Cardiac ventricle fibroblast (primary cell): ENCODE data around the gene EEF2. TPM values are rescaled to one million over a fixed set of nuclear protein-coding genes. Genes with fewer than 3 reads are reported as not detected.

ENCODE experiments used
- total RNA-seq: library from RNA; depleted of rRNA; stranded (reverse); fragments of >200 nt; gene quantifications from 2 replicates; pipeline ENCODE4 v1.2.3, GENCODE V29; 2015

Gene EEF2
- total RNA-seq = 3,060 and 3,544 TPM in 2 replicates

DNA sequence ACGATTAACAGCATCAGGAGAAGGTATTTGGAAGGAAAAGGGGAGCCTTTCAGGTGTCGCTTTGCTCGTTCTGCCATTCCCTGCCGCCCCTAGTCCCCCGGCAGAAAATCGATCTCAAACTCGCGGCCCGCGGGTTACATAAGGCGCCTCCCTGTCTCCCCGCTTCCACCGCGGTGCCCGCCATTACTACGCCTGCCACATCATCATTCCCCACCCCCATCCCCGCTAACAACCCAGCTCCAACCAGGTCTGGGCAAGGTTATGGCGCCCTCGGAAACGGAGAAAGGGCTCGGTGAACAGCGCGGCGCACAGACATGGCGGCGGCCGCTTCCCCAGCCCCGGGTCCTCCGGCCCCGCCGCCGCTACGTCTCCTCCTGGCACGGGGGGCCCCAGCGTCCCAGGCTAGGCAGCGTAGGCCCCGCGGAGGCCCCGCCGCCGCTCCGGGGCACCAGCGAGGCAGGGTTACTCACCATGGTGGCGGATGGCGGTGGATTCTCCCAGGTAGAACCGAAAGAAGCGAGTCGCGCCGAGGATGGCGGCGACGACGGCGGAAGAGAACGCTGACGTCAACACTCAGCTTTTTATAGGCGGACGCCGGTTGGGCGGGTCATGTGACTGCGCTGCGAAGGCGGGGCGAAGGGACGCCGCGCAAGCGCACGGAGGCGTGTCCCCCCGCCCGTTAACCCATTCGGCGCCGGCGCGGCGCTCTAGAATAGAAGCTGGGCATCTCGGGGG, at the start of gene EEF2:
Gene EEF2, minus strand, starts transcription at position 556 of the 735 bp plus-strand sequence. Its CDS starts 83 bp downstream, at position 473.

DNA sequence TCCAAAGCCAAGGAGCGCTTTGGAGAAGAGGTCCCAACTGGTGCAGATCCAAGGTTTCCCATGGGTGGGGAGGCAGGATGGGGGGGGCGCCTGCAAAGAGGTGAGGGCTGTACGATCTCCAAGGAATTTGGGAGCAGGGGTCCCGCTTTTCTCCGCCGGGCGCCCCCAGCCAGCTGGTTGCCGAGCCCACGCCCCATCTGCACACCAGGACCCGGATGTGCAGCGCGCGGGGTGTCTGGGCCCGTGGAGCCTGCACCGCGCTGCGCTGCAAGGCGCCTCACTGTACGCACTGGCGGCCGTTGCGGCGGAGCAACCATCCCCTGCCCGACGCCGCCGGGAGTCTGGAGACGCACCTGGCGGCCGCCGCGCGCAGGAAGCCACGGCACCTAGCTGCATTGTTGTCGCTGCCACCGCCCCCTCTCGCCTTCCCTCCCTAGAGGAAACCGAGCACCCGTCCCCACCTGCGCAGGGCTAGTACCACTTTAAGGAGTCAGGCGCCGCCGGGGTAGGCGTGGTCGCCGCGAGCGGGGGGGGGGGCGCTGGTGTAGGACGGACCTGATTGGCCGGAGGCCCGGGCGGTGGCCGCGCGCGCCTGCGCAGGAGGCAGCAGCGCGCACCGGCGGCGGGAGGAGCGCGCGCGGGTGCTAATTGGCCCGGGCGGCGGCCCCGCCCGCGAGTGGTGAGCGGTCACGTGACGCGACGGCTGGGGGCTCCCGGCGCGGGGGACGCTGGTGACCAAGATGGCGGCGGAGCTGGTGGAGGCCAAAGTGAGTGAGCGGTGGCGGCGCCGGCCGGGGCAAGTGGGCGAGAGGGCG, 22.0 kb upstream of the EEF2 start, which contains the start of gene PIAS4:
Gene PIAS4, plus strand, starts transcription at position 716 of the 815 bp plus-strand sequence. Its CDS starts 25 bp downstream, at position 741.

DNA sequence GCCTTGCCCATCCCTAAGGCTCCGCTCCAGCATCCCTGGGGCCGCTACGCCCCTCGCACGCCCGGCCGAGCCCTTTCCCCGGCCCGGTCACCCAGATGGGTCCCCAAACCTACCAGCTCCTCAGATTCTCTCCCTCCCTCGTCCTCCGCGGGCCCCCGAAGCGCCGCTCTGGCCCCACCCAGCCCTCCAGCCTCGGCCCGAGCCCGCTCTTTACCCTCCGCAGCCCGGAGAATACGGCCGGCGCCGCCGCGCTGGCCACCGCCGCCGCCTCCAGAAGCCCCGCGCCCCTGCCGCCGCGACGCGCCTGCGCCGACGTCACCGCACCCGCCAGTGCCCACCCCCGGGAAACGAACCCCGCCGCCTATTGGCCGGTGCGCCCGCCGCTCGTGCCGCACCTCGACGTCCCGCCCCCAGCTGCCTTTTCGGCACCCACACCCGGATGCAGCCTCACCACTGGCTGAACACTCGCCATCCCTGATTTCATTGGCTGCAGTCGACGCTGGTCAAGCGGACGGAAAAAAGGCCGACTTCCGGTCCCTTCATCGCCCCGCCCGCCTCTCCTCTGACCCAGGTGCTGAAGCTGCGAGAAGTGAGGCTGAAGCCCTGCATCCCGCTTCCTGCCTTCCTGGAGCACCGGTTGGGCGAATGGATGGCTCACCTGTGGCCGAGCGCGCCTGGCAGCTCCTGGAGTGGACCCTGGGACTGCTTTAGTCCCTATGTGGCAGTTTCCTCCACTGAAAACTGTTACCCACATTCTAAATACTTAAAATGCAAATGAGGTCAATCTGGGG, 14.3 kb downstream of the EEF2 start, which contains the start of gene DAPK3:
Gene DAPK3, minus strand, starts transcription at position 292 of the 791 bp plus-strand sequence. CDS start 1,364 bp downstream, outside the sequence.

DNA sequence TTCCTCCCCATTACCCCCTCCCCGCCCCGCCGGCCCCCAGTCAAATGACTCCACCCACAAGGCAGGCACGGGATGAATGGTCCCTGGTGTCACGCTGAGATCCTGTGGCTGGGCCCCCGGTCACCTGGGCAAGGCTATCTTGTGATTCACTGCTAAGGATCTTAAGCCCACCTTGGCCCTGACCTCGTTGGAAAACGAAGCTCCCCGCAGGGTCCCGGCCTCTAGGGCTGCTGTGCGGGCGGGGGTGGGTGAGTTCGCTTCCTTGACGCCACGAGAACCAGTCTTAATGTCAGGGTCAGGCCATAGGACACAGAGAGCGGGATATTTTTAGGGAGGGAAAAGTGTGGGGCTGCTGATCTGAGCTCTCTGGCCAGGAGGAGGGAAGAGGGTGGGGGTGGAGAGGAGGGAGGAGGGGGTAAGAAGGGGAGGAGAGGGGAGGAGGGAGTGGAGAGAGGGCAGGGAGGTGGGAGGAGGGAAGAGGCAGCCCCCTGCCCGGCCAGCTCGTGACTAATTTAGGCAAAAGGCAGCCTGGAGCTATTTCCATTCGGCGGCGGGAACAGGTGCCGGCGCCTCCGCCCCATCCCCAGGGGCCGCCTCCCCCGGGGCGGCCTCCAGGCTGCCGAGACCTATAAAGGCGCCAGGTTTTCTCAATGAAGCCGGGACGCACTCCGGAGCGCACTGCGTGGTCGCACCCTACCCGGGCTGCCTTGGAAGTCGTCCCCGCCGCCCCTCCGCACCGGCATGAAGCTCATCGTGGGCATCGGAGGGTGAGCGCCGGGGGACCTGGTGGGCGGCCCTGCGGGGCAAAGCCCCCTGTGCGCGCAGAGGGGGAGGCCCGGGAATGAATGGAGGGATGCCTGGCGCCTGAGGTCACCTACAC, 52.1 kb downstream of the EEF2 start, which contains the start of gene NMRK2:
Gene NMRK2, plus strand, starts transcription at position 139 of the 880 bp plus-strand sequence. Its CDS starts 603 bp downstream, at position 742.

Other genes starting within 250 kb of the EEF2 start
- 28.3 and 33.3 TPM in 2 replicates for gene APBA3, start 223.8 kb downstream of the EEF2 start, total RNA-seq
- 46.8 and 67.6 TPM in 2 replicates for gene MRPL54, start 222.8 kb downstream of the EEF2 start, total RNA-seq
- gene RAX2, start 213.2 kb downstream of the EEF2 start, total RNA-seq = not detected in 2 replicates
- gene MATK, start 199.1 kb downstream of the EEF2 start, total RNA-seq = not detected in 2 replicates
- gene ZFR2, start 116.4 kb downstream of the EEF2 start, total RNA-seq = not detected in 2 replicates
- gene ATCAY, start 104.8 kb downstream of the EEF2 start, total RNA-seq = not detected in 2 replicates
- gene NMRK2, start 52.4 kb downstream of the EEF2 start, total RNA-seq = not detected in 2 replicates
- 49.3 and 59.2 TPM in 2 replicates for gene DAPK3, start 14.4 kb downstream of the EEF2 start, total RNA-seq
- 10.1 and 10.8 TPM in 2 replicates for gene PIAS4, start 22.3 kb upstream of the EEF2 start, total RNA-seq
- 53.6 and 56.2 TPM in 2 replicates for gene ZBTB7A, start 81.4 kb upstream of the EEF2 start, total RNA-seq
- gene MAP2K2, start 138.7 kb upstream of the EEF2 start, total RNA-seq = 154 and 160 TPM in 2 replicates
- 2.2 TPM in 1 of 2 replicates, not detected in the other for gene CREB3L3, start 168.2 kb upstream of the EEF2 start, total RNA-seq
- 15.2 and 19.8 TPM in 2 replicates for gene SIRT6, start 197.1 kb upstream of the EEF2 start, total RNA-seq
- gene ANKRD24, start 197.2 kb upstream of the EEF2 start, total RNA-seq = 0.75 and 1.5 TPM in 2 replicates
- not detected in 2 replicates for gene EBI3, start 244.1 kb upstream of the EEF2 start, total RNA-seq